ENCODE results near the gene MAML2. TPM values are rescaled to one million over a fixed set of nuclear protein-coding genes. Genes with fewer than 3 reads are reported as not detected.

MAML2 gene
- total and polyA plus RNA-seq, 2 of the 13 experiments (the other 11 are each of a cell fraction or from before 2014, with no cell fraction given) = 2.3 to 25.9 TPM

- ChIA-PET CTCF (ENCODE audit: low intra/inter-chr PET ratio, low total read pairs) (no interaction called here), POLR2A (no interaction called here)
- intact Hi-C loops (cut with micrococcal nuclease; ENCODE audit: unreplicated experiment) (no loop called here), in situ Hi-C loops (cut with HindIII; ENCODE audit: extremely low pct_ligation_motif_present, low pct_unique_long_range_greater_than_20kb) (no loop called here)
- Histone ChIP-seq H3K9me3 (ENCODE audit: low read length) (no peaks in the 10 kb centered on the region), H3K4me1 (ENCODE audit: insufficient read depth, low read length) (peaks cover 48% of the 10 kb centered on the region), H4K20me1 (ENCODE audit: insufficient read depth, low read length) (peaks cover 23% of the 10 kb centered on the region; the same call in 1 of the 2 replicates), H2AFZ (ENCODE audit: low read length) (no peak overlapping the region), H3K27ac (ENCODE audit: extremely low read length, insufficient read depth, low read length) (no peak overlapping the region), H3K9ac (ENCODE audit: insufficient read depth, low read depth, low read length) (no peak overlapping the region), H3K4me3 (replicated peaks in 1 of 3; ENCODE audit: insufficient read depth in 1 of 3, low read depth in 2 of 3, low read length in 3 of 3) (no peak overlapping the region), H3K4me2 (ENCODE audit: low read depth, low read length) (no peak overlapping the region), H3K79me2 (ENCODE audit: insufficient read depth, low read length) (peaks cover 73% of the 10 kb centered on the region), H3K36me3 (replicated peaks in 1 of 2; ENCODE audit: control insufficient read depth in 1 of 2, insufficient read depth in 2 of 2, low read length in 2 of 2) (peaks cover 1 to 16% of the 10 kb centered on the region in 2 experiments; a peak in 4 of 5 replicates), H3K27me3 (ENCODE audit: control insufficient read depth in 1 of 2, insufficient read depth in 2 of 2, low read length in 2 of 2) (no peaks in the 10 kb centered on the region)
- no peak for ATAC-seq
- BruUV-seq (replicated peaks) = no TSS peak
- 94% methylated on average over 7 of the region's 7 CpGs for WGBS (ENCODE audit: low lambda C conversion rate)
- DNase-seq (ENCODE audit: low spot score) = no peak
- FAIRE-seq = no peak
- TF ChIP-seq ADNP (CRISPR knock-in tag; IDR thresholded peaks at IDR 0.05) (no peak), MED13 (CRISPR knock-in tag; IDR thresholded peaks at IDR 0.05) (no peak), ZNF343 (CRISPR knock-in tag; IDR thresholded peaks at IDR 0.05) (no peak), STAG1 (CRISPR knock-in tag; IDR thresholded peaks at IDR 0.05) (no peak), MAZ (IDR thresholded peaks at IDR 0.05; ENCODE audit: borderline replicate concordance, low read depth, low read length) (no peak), MAZ (CRISPR knock-in tag; IDR thresholded peaks at IDR 0.05; ENCODE audit: low read depth) (no peak), MLLT10 (CRISPR knock-in tag; IDR thresholded peaks at IDR 0.05) (no peak), GZF1 (CRISPR knock-in tag; IDR thresholded peaks at IDR 0.05) (no peak), LCORL (IDR thresholded peaks at IDR 0.05) (no peak), LCORL (CRISPR knock-in tag; IDR thresholded peaks at IDR 0.05) (no peak), ZHX2 (IDR thresholded peaks at IDR 0.05; ENCODE audit: low read depth) (no peak), ZHX2 (CRISPR knock-in tag; IDR thresholded peaks at IDR 0.05; ENCODE audit: borderline replicate concordance) (no peak), ELF1 (CRISPR knock-in tag; IDR thresholded peaks at IDR 0.05) (no peak), RAD21 (CRISPR knock-in tag; IDR thresholded peaks at IDR 0.05) (no peak), EP300 (IDR thresholded peaks at IDR 0.05; ENCODE audit: low read depth in 2 of 2, low read length in 2 of 2) (no peak), EP300 (CRISPR knock-in tag; IDR thresholded peaks at IDR 0.05; ENCODE audit: borderline replicate concordance) (no peak), GPN1 (CRISPR knock-in tag; IDR thresholded peaks at IDR 0.05; ENCODE audit: borderline replicate concordance) (no peak), GLMP (CRISPR knock-in tag; IDR thresholded peaks at IDR 0.05; ENCODE audit: borderline replicate concordance) (no peak), ZEB1 (IDR thresholded peaks at IDR 0.05; ENCODE audit: insufficient replicate concordance, low read depth) (no peak), WIZ (CRISPR knock-in tag; IDR thresholded peaks at IDR 0.05) (no peak), ZNF251 (CRISPR knock-in tag; IDR thresholded peaks at IDR 0.05) (no peak), U2AF1 (optimal IDR thresholded peaks at IDR 0.05; ENCODE audit: low read depth, low read length) (no peak)
Observed at GRCh38 chr11:96326959-96327358, 16.0 kb downstream of the MAML2 start.
